Measurements from ENCODE around the gene WBP4. TPM values are rescaled to one million over a fixed set of nuclear protein-coding genes. Genes with fewer than 3 reads are reported as not detected.

The WBP4 gene
- polyA plus RNA-seq, 2 donors = 7.8 to 9.5 TPM

DNA sequence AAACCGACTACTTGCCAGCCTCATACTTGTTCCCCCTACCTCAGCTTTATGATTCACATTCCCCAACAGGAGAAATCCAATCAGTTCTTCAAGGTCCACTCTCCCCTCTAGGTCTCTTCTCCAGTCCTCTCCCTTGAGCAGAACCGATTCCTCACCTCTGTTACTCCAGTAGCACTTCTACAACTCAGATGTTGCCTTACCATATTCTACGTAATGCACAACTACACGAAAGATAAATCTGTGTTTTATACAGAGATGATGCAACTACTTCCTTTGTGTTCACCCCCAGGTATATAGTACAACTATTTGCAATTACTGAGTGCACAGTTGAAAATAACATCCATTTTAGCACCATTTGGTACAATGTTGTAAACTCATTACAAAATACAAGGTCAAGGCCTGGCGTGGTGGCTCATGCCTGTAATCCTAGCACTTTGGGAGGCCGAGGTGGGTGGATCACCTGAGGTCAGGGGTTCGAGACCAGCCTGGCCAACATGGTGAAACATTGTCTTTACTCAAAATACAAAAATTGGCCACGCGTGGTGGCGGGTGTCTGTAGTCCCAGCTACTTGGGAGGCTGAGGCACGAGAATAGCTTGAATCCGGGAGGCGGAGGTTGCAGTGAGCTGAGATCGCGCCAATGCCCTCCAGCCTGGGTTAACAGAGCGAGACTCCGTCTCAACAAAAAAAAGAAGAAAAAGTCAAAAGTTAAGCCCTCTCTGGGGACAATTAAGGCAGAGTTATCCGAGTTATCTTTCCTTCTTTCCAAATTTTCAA is 2.8 kb upstream of the WBP4 start:
- Histone ChIP-seq H3K27me3 (ENCODE audit: control insufficient read depth in 1 of 2, insufficient read depth in 2 of 2, low read length in 2 of 2) (no peaks in the 10 kb centered on the region), H3K4me3 (ENCODE audit: low read depth in 1 of 2, low read length in 2 of 2) (peak overlapping the region; percentile 17 to 95), H3K27ac (ENCODE audit: low read depth in 2 of 2, low read length in 1 of 2) (peak overlapping the region in 1 of 2 donors; percentile 46), H3K4me1 (ENCODE audit: control insufficient read depth in 2 of 2, insufficient read depth in 2 of 2, low read length in 1 of 2) (no peaks in the 10 kb centered on the region), H3K36me3 (ENCODE audit: control insufficient read depth in 2 of 2, insufficient read depth in 2 of 2, low read length in 1 of 2) (no peaks in the 10 kb centered on the region), H3K9me3 (ENCODE audit: control insufficient read depth in 2 of 2, insufficient read depth in 1 of 2, low read depth in 1 of 2, low read length in 1 of 2) (no peaks in the 10 kb centered on the region)
- WGBS, 2 donors = 62 to 68% methylated on average over 18 of the region's 18 CpGs

DNA sequence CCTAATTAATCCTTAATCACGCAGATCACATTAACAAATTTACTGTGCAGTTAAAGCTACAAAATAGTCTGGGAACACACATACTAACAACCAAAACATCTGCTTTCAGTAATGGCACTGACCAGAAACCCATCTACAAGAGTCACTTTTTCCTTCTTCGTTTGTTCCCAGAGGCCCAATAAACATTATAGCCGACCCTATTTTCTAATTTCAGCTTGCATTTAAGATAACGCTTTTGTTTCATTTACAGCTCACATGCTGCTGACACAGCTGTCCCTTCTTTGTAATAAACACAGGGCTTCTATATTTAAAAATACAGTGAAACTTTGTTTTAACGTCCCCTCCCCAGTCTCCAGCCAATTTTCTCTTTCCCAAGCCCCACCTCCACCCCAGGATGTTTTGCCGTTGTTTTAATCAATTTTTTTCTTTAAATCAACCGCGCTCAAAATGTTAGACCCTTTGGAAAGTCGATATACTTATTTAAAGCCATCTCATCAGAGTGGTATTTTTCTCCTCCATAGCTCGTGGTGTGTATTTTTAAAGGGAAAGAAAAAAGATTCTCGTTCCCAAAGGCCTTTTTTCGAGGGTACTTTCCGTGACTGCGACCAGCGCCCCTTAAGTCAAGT is 1.7 kb upstream of the WBP4 start:
- Histone ChIP-seq H3K27ac (ENCODE audit: low read depth in 2 of 2, low read length in 1 of 2) (peak overlapping the region; percentile 99 to 100), H3K27me3 (ENCODE audit: control insufficient read depth in 1 of 2, insufficient read depth in 2 of 2, low read length in 2 of 2) (no peaks in the 10 kb centered on the region), H3K4me3 (ENCODE audit: low read depth in 1 of 2, low read length in 2 of 2) (peak overlapping the region; percentile 95 to 98), H3K4me1 (ENCODE audit: control insufficient read depth in 2 of 2, insufficient read depth in 2 of 2, low read length in 1 of 2) (no peaks in the 10 kb centered on the region), H3K36me3 (ENCODE audit: control insufficient read depth in 2 of 2, insufficient read depth in 2 of 2, low read length in 1 of 2) (no peaks in the 10 kb centered on the region), H3K9me3 (ENCODE audit: control insufficient read depth in 2 of 2, insufficient read depth in 1 of 2, low read depth in 1 of 2, low read length in 1 of 2) (no peaks in the 10 kb centered on the region)
- 1 to 2% methylated on average over 15 of the region's 15 CpGs for WGBS, 2 donors

DNA sequence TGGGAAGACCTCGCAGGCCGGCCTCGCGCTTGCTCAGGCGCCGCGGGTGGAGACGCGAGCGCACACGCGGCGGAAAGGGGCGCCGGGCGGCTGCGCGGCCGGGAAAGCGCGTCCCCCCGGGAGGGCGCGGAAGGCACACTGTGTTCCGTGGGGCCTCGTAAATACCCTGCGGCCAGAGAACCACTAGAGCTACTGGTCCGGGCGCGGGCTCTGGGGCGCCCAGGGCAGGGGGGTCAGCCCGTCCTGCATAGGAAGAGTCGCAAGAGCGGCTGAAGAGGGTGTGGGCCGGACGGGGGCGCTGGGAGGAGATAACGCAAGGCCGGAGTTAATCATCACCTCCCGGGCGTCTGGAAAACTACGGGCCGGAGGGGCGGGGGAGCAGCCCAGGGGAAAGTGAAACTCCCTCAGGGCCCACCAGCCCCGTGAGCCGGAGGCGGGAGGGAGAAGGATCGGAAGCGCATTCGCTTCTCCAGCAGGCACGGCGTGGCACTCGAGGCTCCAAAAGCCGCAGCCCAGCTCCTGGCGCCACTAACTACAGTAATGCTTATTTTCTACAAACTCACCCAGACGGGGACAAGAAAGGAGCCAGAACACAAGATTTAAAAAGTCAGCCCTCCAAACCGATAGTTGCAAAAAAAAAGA is 1.1 kb upstream of the WBP4 start:
- WGBS, 2 donors = 0% methylated on average over 57 of the region's 57 CpGs
- Histone ChIP-seq H3K36me3 (ENCODE audit: control insufficient read depth in 2 of 2, insufficient read depth in 2 of 2, low read length in 1 of 2) (no peaks in the 10 kb centered on the region), H3K9me3 (ENCODE audit: control insufficient read depth in 2 of 2, insufficient read depth in 1 of 2, low read depth in 1 of 2, low read length in 1 of 2) (no peaks in the 10 kb centered on the region), H3K4me3 (ENCODE audit: low read depth in 1 of 2, low read length in 2 of 2) (peak overlapping the region; percentile 95 to 98), H3K27ac (ENCODE audit: low read depth in 2 of 2, low read length in 1 of 2) (peak overlapping the region; percentile 99 to 100), H3K4me1 (ENCODE audit: control insufficient read depth in 2 of 2, insufficient read depth in 2 of 2, low read length in 1 of 2) (no peaks in the 10 kb centered on the region), H3K27me3 (ENCODE audit: control insufficient read depth in 1 of 2, insufficient read depth in 2 of 2, low read length in 2 of 2) (no peaks in the 10 kb centered on the region)

DNA sequence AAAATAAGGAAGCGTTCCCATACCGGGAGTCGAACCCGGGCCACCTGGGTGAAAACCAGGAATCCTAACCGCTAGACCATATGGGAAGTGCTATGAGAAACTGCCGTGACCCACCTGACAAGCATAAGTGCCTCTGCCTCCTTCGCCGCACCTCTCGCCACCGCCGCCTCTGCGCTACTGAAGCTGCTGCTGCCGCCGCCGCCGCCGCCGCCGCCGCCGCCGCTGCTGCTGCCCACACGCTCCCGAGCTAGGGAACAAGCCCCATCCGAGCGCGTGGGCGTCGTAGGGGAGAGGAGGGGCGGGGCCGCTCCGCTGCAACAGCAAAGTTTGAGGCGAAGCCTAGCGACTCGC is 610 bp upstream of the WBP4 start:
- H3K4me1 ChIP-seq (ENCODE audit: control insufficient read depth in 2 of 2, insufficient read depth in 2 of 2, low read length in 1 of 2) = no peaks in the 10 kb centered on the region
- WGBS, 2 donors = 0% methylated on average over 19 to 35 of the region's 35 CpGs
- H3K4me3 ChIP-seq (ENCODE audit: low read depth in 1 of 2, low read length in 2 of 2) = peak overlapping the region; percentile 95 to 98
- H3K27ac ChIP-seq (ENCODE audit: low read depth in 2 of 2, low read length in 1 of 2) = peak overlapping the region; percentile 99 to 100
- no peaks in the 10 kb centered on the region for H3K27me3 ChIP-seq (ENCODE audit: control insufficient read depth in 1 of 2, insufficient read depth in 2 of 2, low read length in 2 of 2)
- H3K36me3 ChIP-seq (ENCODE audit: control insufficient read depth in 2 of 2, insufficient read depth in 2 of 2, low read length in 1 of 2) = no peaks in the 10 kb centered on the region
- no peaks in the 10 kb centered on the region for H3K9me3 ChIP-seq (ENCODE audit: control insufficient read depth in 2 of 2, insufficient read depth in 1 of 2, low read depth in 1 of 2, low read length in 1 of 2)

- 3 to 4% methylated on average over 18 to 24 of the region's 24 CpGs for WGBS, 2 donors
- H3K36me3 ChIP-seq (ENCODE audit: control insufficient read depth in 2 of 2, insufficient read depth in 2 of 2, low read length in 1 of 2) = peaks cover 0 to 3% of the 10 kb centered on the region in 2 donors
- no peaks in the 10 kb centered on the region for H3K27me3 ChIP-seq (ENCODE audit: control insufficient read depth in 1 of 2, insufficient read depth in 2 of 2, low read length in 2 of 2)
- no peaks in the 10 kb centered on the region for H3K4me1 ChIP-seq (ENCODE audit: control insufficient read depth in 2 of 2, insufficient read depth in 2 of 2, low read length in 1 of 2)
- peak overlapping the region; percentile 99 to 100 for H3K27ac ChIP-seq (ENCODE audit: low read depth in 2 of 2, low read length in 1 of 2)
- no peaks in the 10 kb centered on the region for H3K9me3 ChIP-seq (ENCODE audit: control insufficient read depth in 2 of 2, insufficient read depth in 1 of 2, low read depth in 1 of 2, low read length in 1 of 2)
- peak overlapping the region; percentile 95 to 98 for H3K4me3 ChIP-seq (ENCODE audit: low read depth in 1 of 2, low read length in 2 of 2)
These were observed 867 bp downstream of the WBP4 start for GRCh38 chr13:41061914-41062837.

DNA sequence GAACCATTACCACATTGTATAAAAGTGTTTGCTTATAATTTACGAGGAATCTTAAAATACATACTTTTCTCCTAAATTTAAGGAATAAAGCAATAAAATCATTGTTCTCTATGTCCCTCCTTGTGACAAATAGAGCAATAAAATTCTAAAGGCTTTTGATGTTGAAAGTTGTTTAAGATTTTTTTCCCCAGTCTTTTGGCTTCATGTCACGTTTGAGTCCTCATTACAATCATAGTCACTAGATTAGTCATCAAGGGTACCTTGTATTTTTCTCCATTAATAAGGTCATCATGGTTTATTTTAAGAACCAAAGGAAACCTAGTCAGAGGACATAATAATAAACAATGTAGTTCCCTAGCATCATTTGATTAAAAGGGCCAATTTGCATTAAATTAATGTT is 3.2 kb downstream of the WBP4 start:
- peaks cover 0 to 3% of the 10 kb centered on the region in 2 donors for H3K36me3 ChIP-seq (ENCODE audit: control insufficient read depth in 2 of 2, insufficient read depth in 2 of 2, low read length in 1 of 2)
- no peaks in the 10 kb centered on the region for H3K9me3 ChIP-seq (ENCODE audit: control insufficient read depth in 2 of 2, insufficient read depth in 1 of 2, low read depth in 1 of 2, low read length in 1 of 2)
- H3K4me3 ChIP-seq (ENCODE audit: low read depth in 1 of 2, low read length in 2 of 2) = no peak overlapping the region
- 47 to 48% methylated on average over 2 of the region's 2 CpGs for WGBS, 2 donors
- H3K27ac ChIP-seq (ENCODE audit: low read depth in 2 of 2, low read length in 1 of 2) = no peak overlapping the region
- H3K4me1 ChIP-seq (ENCODE audit: control insufficient read depth in 2 of 2, insufficient read depth in 2 of 2, low read length in 1 of 2) = no peaks in the 10 kb centered on the region
- no peaks in the 10 kb centered on the region for H3K27me3 ChIP-seq (ENCODE audit: control insufficient read depth in 1 of 2, insufficient read depth in 2 of 2, low read length in 2 of 2)

GRCh38 chr13:41065078-41065477 is 3.8 kb downstream of the WBP4 start:
- H3K4me1 ChIP-seq (ENCODE audit: control insufficient read depth in 2 of 2, insufficient read depth in 2 of 2, low read length in 1 of 2) = no peaks in the 10 kb centered on the region
- H3K36me3 ChIP-seq (ENCODE audit: control insufficient read depth in 2 of 2, insufficient read depth in 2 of 2, low read length in 1 of 2) = peaks cover 0 to 3% of the 10 kb centered on the region in 2 donors
- no peaks in the 10 kb centered on the region for H3K27me3 ChIP-seq (ENCODE audit: control insufficient read depth in 1 of 2, insufficient read depth in 2 of 2, low read length in 2 of 2)
- H3K9me3 ChIP-seq (ENCODE audit: control insufficient read depth in 2 of 2, insufficient read depth in 1 of 2, low read depth in 1 of 2, low read length in 1 of 2) = no peaks in the 10 kb centered on the region
- no peak overlapping the region for H3K4me3 ChIP-seq (ENCODE audit: low read depth in 1 of 2, low read length in 2 of 2)
- H3K27ac ChIP-seq (ENCODE audit: low read depth in 2 of 2, low read length in 1 of 2) = no peak overlapping the region

- H3K27ac ChIP-seq (ENCODE audit: low read depth in 2 of 2, low read length in 1 of 2) = no peak overlapping the region
- no peak overlapping the region for H3K4me3 ChIP-seq (ENCODE audit: low read depth in 1 of 2, low read length in 2 of 2)
- H3K27me3 ChIP-seq (ENCODE audit: control insufficient read depth in 1 of 2, insufficient read depth in 2 of 2, low read length in 2 of 2) = no peaks in the 10 kb centered on the region
- H3K36me3 ChIP-seq (ENCODE audit: control insufficient read depth in 2 of 2, insufficient read depth in 2 of 2, low read length in 1 of 2) = peaks cover 3 to 8% of the 10 kb centered on the region in 2 donors
- WGBS, 2 donors = 89% methylated on average over 9 of the region's 9 CpGs
- H3K4me1 ChIP-seq (ENCODE audit: control insufficient read depth in 2 of 2, insufficient read depth in 2 of 2, low read length in 1 of 2) = no peaks in the 10 kb centered on the region
- H3K9me3 ChIP-seq (ENCODE audit: control insufficient read depth in 2 of 2, insufficient read depth in 1 of 2, low read depth in 1 of 2, low read length in 1 of 2) = no peaks in the 10 kb centered on the region
These were observed 13.2 kb downstream of the WBP4 start for GRCh38 chr13:41074523-41074922.

- 42 to 44% methylated on average over 1 of the region's 1 CpG for WGBS, 2 donors
- Histone ChIP-seq H3K9me3 (ENCODE audit: control insufficient read depth in 2 of 2, insufficient read depth in 1 of 2, low read depth in 1 of 2, low read length in 1 of 2) (no peaks in the 10 kb centered on the region), H3K4me3 (ENCODE audit: low read depth in 1 of 2, low read length in 2 of 2) (no peak overlapping the region), H3K4me1 (ENCODE audit: control insufficient read depth in 2 of 2, insufficient read depth in 2 of 2, low read length in 1 of 2) (no peaks in the 10 kb centered on the region), H3K27me3 (ENCODE audit: control insufficient read depth in 1 of 2, insufficient read depth in 2 of 2, low read length in 2 of 2) (no peaks in the 10 kb centered on the region), H3K36me3 (ENCODE audit: control insufficient read depth in 2 of 2, insufficient read depth in 2 of 2, low read length in 1 of 2) (peaks cover 3 to 8% of the 10 kb centered on the region in 2 donors), H3K27ac (ENCODE audit: low read depth in 2 of 2, low read length in 1 of 2) (no peak overlapping the region)
These were observed 13.7 kb downstream of the WBP4 start for GRCh38 chr13:41075034-41075433.

Data from esophagus (tissue), 2 donors.